GM19372 (cell line): ENCODE results near the gene DSC1.

Source experiments
- ATAC-seq: cut with Tn5 transposase; IDR thresholded peaks from one replicate; pipeline ENCODE4 v1.9.1; 2021; ENCODE audit warnings: mild to moderate bottlenecking, low read depth, moderate library complexity; ENCODE audit not compliant: unreplicated experiment

Gene DSC1, protein sequence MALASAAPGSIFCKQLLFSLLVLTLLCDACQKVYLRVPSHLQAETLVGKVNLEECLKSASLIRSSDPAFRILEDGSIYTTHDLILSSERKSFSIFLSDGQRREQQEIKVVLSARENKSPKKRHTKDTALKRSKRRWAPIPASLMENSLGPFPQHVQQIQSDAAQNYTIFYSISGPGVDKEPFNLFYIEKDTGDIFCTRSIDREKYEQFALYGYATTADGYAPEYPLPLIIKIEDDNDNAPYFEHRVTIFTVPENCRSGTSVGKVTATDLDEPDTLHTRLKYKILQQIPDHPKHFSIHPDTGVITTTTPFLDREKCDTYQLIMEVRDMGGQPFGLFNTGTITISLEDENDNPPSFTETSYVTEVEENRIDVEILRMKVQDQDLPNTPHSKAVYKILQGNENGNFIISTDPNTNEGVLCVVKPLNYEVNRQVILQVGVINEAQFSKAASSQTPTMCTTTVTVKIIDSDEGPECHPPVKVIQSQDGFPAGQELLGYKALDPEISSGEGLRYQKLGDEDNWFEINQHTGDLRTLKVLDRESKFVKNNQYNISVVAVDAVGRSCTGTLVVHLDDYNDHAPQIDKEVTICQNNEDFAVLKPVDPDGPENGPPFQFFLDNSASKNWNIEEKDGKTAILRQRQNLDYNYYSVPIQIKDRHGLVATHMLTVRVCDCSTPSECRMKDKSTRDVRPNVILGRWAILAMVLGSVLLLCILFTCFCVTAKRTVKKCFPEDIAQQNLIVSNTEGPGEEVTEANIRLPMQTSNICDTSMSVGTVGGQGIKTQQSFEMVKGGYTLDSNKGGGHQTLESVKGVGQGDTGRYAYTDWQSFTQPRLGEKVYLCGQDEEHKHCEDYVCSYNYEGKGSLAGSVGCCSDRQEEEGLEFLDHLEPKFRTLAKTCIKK

DNA sequence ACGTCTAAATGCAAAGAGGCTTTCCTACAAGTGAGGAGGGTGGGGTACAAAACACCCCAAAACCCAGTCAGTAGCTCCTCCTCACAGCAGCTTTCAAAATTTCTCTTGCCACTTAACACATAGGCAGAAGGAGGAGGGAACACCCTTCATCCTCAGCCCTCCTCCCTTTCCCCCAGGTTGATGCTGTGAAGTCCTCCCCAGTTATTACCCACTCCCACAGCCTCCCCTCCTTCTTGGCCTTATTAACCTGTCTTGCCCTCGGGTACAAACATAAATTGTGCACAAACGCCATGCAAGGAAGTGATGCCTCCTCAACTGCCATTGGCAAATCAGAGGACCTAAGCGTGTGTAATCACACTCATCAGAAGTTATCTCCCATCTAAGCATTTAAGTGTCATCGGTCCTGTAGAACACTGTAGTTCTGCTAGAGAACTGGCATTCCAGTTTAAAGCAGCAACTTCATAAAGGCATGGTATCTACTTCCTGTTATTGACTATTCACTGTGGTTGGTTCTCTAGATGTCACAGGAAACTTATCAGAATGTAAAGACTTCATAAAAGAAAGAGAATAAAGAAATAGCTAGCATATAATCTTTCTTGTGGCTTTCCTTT lies at the start of gene DSC1:
TSS of gene DSC1 (minus strand) at position 32 of the 611 bp plus-strand sequence. CDS start 262 bp downstream, outside the sequence.
- ATAC-seq, result no peak

DNA sequence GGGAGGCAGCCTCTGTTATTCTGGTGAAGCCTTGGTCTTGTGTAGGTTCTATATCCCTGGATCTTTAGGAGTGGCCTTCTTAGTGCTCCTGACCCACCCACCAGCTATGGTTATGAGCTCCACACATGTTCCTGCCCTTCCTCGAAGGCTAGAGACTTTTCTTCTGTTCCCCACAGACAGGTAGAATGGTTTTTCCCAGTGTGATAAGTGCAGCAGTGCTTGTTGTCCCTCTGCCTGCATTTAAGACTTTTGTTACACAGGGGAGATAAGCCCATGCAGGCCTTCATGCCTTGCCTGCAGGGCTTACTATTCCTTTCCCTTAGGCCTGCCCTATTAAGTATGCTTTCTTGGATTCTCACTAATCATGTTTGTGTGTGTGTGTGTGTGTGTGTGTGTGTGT lies 48.4 kb upstream of the DSC1 start:
- ATAC-seq, result no peak

DNA sequence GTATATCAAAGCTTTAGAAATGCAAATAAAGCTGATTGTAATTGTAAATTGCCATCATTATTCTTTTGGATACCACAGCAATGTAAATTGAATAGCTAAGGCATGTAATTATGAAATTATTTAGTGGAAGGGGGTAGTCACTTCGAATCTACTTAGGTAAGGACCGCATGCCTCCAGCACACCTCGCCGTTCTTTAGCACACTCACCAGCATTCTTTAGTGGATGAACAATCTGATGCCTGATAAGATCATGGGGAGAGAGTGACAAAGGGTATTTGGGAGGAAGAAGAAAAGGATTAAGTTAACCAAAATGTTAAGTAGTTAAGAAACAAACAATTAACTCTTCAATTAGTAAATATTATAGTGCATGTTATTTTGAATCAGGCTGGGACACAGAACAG lies 46.4 kb upstream of the DSC1 start:
- ATAC-seq, result no peak

DNA sequence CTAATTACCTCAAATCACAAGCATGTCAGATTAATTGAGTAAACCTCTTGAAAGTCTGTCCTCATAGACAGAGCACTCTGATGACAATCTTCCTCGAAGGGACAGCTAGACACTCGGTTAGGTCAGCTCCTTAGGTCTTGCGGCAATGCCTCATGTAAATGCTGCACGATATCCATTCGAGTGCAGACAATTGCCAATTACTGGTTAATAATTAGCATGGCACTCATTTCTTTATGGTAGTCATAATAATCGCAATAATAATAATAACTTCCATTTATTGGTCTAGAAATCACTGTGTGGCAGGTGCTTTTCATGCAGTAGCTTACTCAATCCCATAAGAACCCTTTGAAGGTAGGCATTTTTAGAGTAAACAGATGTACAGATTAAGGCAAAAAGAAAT lies 44.7 kb upstream of the DSC1 start:
- ATAC-seq, result no peak

DNA sequence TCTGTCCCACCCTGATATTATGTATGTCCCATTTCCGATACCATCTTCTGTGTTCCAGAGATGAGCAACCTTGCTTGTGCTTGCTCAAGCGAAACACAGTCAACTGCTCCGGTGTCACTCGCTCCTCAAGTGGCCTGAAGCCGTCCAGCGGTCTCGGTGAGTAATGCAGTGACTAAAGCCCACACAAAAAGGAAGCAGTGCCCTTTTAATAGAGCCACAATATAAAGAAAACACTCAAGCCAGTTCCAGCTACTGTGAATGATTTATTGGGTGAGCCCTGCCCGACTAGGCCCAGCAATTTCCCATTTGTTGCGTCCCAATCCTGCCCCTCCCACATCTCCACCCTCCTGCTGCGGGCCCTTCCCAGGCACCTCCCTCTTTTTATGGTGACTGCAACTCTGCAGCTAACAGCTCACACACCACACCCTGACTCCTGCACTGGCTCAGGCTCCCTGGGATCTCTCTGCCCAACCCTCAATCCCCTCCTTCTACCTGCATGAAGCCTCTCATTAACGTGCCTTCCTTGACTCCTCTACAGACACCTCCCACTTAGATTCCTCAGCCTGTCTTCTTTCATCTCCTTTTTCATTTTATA lies 44.2 kb upstream of the DSC1 start:
- ATAC-seq, result peak; percentile 91

DNA sequence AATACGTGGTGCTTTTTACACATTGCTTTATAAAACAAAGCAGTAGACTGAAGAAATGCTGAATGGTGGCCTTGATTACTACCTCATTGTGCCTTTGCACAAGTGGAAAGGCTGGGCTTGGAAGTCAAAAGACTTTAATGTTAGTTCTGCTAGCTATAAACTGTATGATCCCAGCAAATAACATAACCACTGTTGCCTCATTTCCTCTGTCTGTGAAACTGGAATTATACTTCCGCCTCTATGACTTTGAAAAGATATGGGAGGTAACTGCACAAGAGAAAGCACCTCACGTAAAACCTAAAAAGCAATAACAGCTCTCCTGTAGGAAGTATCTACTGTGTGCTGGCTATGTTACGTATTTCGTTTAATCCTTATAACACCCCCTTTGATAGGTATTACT lies 43.4 kb upstream of the DSC1 start:
- no peak for ATAC-seq

DNA sequence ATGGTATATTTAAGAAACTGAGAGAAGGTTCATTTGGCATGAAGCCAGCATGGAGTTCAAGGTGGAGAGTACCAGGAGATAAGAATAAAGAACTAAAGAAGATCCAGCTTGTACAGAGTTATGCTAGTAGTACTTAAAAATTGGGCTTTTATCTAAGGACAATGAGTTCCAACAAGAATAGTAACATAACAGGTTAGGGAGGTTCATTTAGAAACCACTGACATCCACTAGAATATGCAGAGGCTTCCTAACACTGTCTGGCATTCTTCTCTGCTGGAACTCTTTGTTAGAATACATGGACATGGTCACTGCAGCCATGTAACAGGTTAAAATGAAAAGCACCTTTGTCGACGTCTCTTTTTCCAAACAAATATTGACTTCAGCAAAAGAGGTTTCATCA lies 42.6 kb upstream of the DSC1 start:
- no peak for ATAC-seq

DNA sequence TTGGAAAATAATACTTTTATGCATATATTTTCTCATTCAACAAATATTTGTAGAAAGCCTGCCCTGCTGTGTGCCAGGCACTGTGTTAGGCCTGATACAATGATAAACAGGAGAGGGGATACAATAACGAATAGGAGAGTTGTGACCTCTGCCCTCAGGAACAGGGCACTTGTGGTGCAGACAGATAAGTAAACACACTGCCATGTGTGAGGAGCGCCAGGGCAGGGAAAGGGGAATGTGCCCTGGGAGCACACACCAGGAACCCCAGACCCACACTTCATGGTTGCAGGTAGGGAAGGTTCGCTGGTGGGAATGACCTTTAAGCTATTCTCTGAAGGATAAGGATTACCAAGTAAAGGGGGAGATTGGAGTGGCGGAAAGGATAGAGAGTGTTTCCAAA lies 42.2 kb upstream of the DSC1 start:
- no peak for ATAC-seq

DNA sequence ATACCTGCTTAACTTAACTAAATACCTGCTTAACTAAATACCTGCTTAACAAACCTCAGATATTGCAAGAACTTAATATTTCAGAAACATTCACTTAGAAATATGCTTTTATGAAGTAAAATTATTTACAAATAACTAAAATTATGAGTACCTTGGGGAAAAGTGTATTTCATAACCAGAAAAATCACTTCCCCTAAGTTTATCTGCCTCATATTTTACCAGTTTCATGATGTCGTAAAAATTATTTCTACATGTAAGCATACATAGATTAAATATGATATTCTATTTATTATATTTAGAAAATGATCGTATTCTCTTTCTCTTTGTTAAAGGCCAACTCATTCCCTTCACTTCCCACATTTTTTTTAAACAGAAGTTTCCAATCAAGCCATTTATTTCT lies 41.5 kb upstream of the DSC1 start:
- no peak for ATAC-seq

DNA sequence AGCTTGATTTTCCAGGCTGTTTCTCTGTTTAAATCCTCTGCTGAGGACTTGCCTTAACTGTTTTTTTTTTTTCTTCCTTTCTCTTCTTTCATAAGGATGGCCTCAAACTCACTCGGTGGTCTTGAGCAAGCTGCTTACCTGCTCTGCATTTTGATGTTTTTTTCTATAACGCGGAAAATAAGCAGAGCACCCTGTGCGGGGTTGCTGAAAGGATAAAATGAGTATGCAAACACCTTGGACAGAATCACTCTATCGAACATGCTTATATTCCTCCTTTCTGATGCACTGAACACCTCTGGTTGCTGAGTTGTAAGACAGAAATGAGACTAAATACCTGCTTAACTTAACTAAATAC lies 41.1 kb upstream of the DSC1 start:
- ATAC-seq, result no peak

DNA sequence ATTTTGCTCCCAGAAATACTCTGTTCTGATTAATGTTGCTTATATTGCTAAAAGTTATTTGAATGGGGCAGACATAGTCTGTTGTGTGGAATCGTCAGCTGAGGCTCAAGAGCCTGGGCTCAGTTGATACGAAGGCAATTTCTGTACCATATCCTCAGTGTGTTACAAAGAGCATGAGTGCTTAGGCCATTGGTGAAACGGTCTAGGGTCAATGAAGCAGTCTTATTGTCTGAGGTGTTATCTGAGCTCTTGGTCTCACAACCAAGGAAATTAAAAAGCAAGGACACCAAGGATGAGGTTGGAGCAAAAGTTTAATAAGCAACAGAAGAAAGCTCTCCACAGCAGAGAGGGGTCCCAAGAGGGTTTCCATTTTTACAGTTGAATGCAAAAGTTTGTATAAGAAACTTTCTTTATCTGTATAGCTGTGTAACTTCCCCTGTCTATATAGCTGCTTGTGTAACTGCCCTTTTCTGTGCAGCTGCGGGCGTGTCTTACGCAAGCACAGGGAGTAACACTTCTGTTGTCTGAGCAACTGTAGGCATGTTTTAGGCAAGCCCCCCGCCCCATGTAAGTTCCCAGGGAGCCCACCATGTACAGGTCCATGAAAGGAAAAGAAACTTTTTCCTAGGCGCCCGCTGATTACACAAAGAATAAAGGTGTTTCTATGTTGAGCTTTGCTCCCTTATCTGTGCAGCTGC lies 40.6 kb upstream of the DSC1 start:
- no peak for ATAC-seq

DNA sequence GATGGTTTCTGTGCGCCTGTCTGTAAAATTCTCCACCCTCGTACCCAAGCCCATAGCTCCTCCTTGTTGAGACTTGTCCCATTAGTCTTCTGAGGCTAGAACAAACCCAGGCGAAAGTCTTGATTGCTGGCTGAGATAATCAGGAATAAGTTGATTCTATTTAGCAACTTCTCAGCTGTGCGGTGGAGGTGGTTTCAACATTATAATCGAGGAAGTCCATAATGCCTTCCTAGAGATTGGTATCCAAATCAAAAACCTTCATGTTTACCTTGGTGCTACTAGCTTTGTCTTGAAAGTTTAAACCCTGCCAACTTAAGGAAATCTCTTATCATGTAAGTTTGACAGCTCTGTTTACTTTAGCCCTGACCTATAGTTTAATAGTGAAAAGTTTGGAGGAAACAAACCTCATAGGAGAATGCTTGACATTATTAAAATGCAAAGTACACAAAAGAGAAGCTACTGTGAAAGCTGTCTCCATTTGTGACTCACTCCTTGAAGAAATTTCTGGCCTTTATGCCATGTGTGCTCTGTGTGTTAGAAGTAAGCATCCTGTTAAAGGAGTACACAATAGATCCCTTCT lies 36.6 kb upstream of the DSC1 start:
- ATAC-seq, result no peak

DNA sequence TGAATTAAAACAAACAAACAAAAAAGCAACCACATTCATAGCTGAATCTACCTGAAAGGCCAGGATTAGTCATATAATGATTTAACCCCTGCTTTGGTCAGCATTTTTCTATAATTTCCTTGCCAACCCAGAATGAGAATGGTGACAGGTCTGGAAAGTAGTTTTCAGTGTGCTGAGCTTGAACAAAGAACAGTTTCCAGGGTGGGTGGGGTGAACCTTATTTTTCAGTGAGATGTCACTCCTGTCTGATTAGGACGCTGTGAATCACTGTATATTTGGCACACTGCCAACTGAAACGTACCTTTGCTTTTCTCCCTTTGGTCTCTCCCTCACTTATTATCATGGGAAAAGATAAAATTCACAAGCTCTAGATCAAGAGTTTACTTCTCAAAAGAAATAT lies 35.0 kb upstream of the DSC1 start:
- ATAC-seq, result no peak

DNA sequence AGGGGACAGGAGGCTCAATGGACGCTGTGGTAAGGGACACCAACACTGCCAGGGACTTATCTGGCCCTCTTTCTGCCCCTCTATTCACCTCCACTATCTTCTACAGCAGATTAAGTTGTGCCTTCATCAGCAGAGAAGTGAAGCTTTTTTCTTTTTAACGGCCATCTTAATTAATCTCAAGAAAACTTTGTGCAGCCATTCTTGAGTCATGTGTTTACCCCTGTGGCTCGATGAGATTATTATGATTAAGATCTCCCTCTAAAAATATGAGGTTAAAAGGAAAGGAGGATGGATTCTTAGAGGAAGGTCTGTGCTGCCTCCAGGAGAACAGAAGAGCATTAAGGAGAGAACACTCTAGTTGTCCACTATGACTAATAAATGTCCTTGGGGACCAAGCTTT lies 32.4 kb upstream of the DSC1 start:
- ATAC-seq, result no peak

DNA sequence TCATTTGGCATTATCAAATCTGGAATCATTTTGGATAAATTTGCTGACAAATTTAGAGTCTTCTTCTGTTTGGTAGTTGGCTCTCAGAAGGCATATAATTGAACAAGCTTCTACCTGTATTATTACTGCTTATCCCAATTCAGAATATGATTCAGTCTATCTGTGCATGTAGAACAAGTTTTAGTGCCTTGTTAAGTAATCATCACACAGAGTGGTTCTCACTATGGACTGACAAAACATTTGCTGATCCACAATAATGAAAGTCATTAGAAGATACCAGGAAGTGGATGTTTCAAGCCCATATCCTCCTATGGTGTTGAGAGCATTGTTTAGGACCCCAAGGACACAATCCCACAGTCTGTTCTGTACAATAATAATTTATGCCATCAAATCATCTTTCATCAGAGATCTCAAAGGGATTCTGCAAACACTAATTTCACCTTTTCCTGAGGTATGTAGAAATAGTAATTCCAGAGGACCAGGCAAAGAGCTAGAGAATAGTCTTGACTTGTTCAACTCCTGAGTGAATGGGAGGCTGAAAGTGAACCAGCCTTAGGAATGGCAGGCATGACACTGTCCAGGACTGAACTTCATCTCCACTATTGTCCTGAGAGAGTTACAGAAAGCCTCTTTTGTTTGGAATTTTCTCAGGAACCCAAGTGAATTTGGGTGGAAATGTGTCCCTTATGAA lies 29.6 kb upstream of the DSC1 start:
- no peak for ATAC-seq

DNA sequence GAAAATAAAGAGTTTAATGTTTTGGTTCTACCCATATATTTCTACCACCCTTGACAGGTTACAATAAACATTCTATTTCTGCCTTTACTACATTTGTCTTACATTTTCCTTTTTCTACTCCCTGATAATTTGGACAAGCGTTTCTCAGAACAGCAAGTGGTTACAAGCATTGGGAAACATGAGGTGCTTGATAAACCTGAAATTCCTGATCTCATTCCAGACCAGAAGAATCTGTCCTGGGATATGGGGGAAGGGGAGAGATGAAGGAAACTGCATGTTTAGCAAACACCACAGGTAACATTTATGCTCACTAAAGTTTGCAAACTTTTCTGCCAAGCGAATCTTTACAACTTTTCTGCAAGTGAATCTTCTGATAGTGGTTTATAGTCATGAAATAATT lies 28.3 kb upstream of the DSC1 start:
- ATAC-seq, result no peak

DNA sequence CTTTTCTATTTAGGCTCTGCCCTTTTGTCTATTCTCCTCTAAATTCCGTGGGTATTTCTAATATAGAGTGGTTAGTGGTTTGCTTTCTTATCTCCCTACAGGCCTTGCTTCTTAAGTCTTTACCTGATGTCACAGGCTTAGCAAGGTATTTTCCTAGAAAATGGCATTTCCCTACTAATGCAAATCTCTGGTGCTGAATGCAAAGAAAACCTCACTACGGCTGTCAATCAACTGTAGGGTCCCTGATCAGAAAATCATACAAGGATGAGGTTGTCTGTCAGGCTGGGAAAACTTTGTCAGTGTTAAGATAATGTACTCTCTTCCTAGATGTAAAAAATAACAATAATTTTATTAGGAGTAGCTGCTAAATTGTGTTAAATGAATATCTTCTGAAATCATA lies 27.1 kb upstream of the DSC1 start:
- ATAC-seq, result no peak

DNA sequence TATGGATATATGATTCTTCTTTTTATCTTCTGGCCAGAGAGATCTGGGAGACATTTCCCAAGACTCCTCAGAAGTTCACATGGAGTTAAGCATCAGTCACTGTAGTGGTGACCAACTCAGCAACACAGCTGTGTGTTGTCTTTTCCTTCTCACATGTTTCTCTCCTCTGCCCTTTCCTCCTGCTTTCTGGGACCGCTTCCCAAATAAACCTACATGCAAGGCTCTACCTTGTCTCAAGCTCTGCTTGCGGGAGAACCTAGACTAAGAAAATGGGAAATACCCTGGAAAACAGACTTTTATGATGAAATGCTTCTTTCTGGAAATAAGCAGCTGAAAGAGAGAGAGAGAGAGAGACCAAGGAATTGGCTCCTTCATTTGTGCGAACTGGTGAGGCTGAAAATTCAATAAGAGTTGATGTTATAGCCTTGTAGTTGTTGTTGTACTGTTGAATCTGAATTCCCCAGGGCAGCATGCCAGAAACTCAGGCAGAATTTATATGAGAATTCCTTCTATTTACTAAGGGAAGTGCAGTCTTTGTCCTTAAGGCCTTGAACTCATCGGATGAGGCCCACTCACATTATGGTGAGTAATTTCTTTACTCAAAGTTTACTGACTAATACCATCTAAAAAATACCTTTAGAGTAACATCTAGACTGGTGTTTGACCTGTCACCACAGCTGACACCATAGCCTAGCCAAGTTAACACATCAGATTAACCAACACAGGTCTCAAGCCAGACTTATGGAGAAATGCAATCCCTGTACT lies 22.7 kb upstream of the DSC1 start:
- no peak for ATAC-seq

DNA sequence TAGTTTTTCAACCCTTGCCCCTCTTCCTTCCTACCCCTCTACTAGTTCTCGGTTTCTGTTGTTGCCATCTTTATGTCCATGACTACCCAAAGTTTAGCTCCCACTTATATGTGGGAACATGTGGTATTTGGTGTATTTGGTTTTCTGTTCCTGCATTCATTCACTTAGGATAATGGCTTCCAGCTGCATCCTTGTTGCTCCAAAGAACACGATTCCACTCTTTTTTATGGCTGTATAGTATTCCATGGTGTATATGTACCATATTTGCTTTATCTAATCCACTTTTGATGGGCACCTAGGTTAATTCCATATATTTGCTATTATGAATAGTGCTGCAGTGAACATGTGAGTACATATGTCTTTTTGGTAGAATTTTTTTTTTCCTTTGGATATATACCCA lies 20.6 kb upstream of the DSC1 start:
- no peak for ATAC-seq
